Pulmonary artery endothelial cell (primary cell): ENCODE data around the gene ANXA8L1. TPM values are rescaled to one million over a fixed set of nuclear protein-coding genes. Genes with fewer than 3 reads are reported as not detected.
"Not testable (repeated sequence)": the region's sequence is repeated elsewhere in the genome, so short reads cannot be mapped to it uniquely, and the experiment has no call there.

Experiments
- DNase-seq: peaks from one replicate; pipeline ENCODE4 v3.0.0-alpha.2; 2011; ENCODE audit warnings: low read depth, low spot score
- total RNA-seq: library from RNA; depleted of rRNA; stranded (reverse); fragments of >200 nt; gene quantifications from 2 replicates; pipeline ENCODE4 v1.2.3, GENCODE V29; 2014

Gene ANXA8L1, protein sequence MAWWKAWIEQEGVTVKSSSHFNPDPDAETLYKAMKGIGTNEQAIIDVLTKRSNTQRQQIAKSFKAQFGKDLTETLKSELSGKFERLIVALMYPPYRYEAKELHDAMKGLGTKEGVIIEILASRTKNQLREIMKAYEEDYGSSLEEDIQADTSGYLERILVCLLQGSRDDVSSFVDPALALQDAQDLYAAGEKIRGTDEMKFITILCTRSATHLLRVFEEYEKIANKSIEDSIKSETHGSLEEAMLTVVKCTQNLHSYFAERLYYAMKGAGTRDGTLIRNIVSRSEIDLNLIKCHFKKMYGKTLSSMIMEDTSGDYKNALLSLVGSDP
- 0.04 TPM in 1 of 2 replicates, not detected in the other for total RNA-seq

DNA sequence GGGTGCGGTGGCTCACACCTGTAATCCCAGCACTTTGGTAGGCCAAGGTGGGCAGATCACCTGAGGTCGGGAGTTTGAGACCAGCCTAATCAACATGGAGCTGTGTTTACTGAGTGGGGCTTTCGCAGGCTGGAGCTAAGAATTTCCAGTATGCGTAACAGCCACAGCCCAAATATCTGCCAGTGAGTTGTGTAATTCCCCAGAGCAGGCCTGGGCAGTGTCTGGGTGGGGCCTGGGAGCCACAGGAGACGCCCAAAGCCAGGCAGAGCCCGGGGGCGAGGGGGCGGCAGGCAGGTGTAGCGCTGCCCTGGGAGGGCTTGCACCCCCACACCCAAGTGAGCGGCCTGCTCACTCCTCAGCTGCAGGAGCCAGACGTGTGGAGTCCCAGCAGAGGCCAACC, at the start of gene ANXA8L1:
Gene ANXA8L1, plus strand, starts transcription at position 371 of the 400 bp plus-strand sequence. CDS start 76 bp downstream, outside the sequence.
- not testable (repeated sequence) for DNase-seq

DNA sequence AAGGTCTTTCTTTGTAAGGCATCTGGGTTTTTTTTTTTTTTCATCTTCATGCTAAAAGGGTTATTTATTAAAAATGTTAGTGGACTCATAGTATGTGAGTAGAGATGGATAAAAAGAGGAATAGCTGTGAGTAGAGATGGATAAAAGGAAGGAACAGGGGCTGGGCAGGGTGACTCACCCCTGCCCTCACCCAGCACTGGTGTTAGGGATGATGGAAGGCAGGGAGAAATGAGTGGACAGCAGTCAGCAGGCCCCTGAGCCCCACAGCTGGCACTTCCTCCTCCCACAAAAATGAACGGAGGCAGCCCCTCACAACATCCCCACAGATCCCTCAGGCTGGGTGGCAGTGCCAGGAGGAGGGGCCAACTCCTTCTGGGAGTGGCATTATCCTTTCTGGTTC, 49.5 kb upstream of the ANXA8L1 start:
- no peak for DNase-seq

DNA sequence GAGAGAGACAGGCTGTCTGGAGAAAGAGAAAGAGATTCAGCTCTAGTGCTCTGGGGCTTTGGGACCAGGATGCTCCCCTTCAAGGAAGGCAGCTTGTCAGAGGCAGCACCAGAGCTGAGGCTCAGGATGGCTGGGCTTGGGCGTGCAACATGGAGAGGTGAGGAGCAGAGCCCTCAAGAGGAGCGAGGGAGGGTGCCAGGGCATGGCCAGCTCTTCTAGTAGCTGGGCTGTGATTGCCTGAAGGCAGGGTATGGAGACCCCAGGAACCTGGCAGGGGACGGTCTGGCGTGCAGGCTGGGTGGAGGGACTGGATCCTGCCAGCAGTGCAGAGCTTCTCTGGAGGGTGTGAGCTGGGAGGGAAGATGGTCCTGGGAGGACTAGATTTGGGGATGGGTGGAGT, 48.6 kb upstream of the ANXA8L1 start:
- no peak for DNase-seq

DNA sequence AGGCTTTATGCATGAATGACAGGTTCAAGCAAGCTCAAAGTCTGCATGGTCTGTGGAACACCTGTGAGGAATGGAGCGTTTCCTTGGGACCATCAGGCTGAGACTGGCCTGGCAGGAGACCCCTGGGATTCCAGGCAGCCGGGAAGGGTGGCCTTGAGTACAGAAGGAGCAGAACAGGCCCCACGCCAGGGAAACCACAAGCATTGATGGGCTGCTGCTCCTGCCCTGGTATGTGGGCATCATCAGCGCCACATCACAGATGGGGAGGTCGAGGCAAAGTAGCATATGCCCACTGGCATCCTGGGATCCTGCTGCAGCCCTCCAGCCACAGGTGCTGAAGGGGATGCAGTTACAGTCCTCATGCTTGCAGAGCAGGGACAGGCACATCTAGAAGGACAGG, 47.9 kb upstream of the ANXA8L1 start:
- DNase-seq = no peak

DNA sequence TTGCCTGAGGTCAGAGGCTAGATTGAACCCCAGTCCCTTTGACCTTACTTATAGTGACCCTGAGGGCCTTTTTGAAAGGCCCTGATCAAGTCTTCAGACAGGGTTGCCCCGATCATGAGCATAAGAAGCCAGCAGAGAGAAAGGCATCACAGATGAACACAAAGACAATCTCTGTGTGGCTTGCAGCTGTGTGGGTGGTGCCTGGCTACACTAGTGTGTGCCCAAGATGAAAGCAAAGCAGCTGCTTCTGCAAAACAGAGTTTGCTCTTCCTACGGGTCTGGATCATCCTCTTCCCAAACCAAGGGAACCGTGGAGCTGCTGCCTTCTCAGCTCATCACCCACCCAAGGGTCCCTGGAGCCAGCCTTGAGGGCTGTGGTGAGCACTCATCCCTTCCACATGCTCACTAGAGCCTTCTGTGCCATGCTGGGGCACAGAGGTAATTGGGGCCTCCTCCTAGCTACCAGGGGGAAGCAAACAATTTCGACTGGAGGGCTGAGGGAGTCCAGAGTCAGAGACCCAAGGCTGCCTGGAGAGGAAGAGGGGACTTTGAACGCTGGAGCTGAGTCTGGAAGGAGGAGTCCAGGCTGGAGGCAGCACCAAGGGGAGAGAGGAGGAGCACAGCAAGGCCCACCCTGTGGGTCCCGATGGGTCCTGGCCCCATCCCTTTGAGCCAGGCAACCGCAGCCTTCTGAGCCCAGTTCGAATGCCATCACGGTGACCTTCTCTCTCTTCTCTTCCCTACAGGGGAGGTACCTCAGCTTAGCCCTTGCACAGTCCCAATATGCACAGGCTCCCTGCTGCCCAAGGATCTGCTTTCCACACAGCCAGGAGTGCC, 46.5 kb upstream of the ANXA8L1 start:
- DNase-seq = no peak

DNA sequence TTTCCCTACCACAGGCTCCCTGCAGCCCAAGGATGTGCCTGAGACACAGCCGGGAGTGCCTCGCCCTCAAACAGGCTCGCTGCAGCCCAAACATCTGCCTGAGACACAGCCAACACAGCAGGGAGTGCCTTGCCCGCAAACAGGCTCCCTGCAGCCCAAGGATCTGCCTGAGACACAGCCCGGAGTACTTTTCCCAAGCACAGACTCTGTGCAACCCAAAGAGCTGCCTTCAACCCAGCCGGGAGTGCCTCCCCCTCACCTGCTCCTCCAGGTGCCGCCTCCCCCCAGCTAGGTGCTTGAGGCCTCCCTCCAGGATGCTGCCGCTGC, 45.9 kb upstream of the ANXA8L1 start:
- DNase-seq = no peak

DNA sequence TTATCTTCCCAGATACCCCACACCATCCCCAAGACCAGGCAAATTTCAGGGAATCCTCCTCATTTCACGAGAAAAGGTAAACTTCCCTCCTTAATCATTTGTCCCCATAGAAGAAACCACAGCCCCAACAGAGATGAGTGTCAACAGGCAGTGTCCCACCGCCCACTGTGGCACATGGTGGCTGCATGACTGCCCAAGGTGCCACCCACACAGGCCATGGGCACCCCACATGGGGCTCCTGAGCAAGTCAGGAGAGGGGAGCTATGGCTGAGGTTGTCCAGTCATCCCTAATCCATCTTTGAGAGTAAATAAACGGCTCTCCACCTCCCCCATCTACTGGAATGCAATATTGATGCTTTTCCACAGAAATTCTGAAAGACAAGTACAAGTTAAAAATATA, 44.7 kb upstream of the ANXA8L1 start:
- DNase-seq = no peak

DNA sequence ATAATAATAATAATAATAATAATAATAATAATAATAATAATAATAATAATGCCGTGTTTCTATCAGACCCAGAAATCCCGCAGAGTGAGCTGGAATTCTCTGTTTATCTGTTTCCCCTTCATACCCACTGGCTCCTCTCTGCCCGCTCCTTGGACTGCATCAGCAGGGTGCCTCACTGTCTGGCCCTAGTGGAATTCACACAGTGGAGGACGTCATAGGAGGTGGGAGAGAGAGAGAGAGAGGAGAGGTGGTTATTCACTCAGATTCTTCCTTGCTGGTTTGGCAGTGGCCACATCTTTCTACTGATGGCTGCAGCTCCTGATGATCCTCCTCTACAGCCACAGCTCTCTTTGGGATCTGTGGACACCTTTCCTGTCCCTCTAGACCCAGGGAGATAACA, 10.1 kb upstream of the ANXA8L1 start:
- DNase-seq = not testable (repeated sequence)

DNA sequence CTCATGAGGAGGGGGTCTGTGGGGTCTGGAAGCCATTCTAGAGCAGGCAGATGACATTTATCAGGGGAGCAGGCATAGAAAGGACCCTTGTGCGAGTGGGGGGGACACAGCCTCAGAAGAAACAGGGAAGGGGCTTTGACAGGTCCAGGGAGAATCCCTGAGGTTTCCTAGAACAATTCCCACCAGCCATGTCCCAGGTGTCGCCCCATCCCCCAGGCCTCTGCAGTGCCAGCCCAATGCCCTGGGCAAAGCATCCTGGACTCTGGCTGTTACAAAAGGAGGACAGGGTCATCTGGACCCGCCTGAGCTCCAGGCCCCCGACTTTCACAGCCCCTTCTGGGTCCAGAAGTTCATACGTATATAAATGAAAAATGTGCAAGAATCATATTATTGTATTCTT, 8.4 kb upstream of the ANXA8L1 start:
- not testable (repeated sequence) for DNase-seq

DNA sequence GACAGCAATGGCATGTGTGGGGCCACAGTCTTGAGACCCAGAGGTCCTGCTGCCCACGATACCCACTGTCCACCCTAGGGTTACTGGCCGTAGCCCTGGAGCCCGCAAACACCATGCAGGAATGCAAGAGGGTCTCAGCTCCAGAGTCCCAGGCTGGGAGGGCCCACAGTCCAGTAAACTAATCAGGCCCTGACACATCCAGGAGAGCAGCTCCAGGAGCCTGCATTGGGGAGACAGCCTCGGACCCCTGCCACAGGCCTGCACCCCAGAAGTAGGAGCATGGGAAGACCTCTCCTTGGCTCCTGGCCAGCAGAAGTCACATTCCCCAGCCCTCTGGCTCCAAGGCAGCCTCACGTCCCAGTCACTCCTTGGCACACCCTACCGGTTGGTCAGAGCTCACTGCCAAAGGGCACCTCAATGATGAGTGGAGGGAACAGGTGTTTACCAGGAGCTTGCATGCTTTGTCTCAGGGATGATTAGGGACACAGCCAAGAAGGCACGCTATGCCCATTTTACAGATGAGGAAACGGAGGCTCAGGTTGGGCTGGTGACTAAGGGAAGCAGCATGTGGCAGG, 7.8 kb upstream of the ANXA8L1 start:
- DNase-seq = not testable (repeated sequence)

DNA sequence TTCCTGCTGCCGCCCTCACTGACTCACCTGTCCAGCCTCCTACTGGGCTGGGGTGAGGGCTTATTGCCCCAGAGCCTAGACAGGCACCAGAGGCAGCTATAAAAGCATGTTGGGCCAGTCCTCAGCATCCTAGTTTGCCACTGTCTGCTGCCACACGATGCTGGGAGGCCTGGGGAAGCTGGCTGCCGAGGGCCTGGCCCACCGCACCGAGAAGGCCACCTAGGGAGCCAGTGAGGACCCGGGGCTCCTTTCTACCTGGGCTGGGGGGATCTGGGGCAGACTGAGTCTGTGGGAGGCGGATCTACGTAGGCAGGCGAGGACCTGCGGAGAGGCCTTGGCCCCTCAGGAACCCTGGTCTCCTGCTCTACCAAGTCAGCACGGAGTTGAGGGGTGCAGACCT, 6.6 kb upstream of the ANXA8L1 start:
- not testable (repeated sequence) for DNase-seq

DNA sequence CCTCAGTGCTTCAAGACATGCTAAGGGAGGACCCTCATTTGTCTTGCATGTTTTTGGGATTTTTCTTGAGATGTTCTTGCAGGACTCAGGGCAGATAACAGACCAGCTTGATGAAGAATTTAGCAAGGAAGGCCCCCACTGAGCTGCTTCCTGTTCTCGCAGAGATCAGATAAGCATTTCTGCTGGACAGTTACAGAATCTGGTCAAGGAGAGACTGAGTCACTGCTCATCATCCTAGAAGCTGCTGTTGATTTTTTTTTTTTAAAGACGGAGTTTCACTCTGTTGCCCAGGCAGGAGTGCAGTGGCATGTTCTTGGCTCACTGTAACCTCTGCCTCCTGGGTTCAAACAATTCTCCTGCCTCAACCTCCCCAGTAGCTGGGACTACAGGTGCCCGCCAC, 1.2 kb upstream of the ANXA8L1 start:
- not testable (repeated sequence) for DNase-seq

DNA sequence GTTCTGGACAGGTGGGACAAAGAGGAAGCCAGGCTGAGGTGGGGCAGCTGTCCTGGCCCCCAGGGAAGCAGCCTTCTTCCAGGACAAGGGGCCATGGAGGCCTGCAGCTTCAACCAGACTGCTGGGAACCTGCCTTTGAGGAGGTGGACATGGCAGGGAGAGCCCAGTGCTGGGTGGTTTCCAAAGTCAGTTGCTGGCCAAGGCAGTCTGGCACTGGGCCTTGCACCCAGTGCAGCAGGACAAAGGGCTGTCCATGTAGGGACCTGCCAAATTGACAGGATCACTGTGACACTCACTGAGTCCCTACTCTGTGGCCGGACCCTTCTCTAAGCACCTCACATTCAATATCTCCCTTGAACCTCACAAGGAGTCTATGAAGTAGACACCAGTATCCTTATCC, 1.4 kb downstream of the ANXA8L1 start:
- DNase-seq = not testable (repeated sequence)

DNA sequence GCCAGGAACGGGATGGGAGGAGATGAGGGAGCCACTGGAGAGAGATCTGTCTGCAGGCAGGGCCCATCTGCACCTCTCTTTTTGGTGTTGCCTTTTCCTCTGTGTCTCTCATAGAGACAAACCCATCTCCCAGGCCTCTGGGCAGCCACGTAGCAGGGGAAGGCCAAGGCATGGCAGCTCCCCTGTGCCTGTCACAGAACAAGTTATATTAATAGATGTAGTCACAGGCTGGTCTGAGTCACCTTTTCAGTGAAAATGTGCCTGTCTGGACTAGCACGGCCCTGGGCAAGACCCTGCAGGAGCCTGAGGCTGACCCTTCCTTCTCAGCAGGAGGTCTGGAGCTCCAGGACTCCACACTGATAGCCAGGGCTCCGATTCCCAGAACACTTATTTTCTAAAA, 2.1 kb downstream of the ANXA8L1 start:
- DNase-seq = not testable (repeated sequence)

DNA sequence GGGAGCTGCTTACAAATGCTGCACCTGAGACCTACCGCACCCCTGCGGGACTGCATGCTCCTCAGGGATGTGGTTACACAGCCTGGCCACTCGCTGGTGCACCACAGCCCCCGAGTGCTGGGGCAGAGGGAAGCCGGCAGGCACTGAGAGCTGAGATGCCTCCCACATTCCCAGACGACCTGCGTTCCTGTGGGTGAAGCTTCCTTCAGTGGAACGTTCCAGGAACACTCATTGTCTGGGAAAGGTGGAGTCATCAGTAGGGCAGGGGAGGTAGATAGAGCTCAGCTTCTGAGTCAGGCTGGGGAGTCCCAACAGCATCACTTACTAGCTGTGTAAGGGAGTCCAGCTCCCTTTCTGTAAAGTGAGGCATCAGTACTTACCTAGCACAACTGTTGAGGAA, 2.5 kb downstream of the ANXA8L1 start:
- DNase-seq = not testable (repeated sequence)

DNA sequence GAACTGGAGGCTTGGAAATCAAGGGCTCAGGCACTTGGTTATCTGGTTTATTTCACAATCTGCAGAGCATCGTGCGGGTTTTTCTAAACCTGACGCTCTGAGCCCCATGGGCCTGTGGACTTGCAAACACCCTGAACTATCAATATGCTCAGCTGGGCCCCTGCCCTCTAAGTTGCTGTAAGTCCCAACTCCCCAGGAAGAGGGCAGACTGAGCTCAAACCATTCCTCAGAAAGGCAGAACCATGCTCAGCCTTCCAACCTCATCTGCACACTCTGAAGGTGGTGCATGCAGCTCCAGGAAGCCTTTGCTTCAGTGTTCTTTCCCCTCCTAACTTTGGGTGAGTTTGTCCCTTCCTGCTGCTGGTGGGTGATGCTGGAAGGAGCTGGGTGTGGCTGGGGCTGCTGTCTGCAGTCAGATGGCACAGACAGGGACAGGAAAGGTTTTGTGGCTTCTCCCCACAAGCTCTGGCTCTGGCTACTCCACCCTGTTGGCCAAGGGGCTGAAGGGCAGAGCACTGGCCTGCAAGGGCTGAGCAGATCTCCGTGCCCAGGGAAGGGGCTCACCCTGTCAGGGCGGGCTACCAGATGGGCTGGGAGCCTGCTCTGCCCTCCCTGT, 3.8 kb downstream of the ANXA8L1 start:
- DNase-seq = not testable (repeated sequence)

DNA sequence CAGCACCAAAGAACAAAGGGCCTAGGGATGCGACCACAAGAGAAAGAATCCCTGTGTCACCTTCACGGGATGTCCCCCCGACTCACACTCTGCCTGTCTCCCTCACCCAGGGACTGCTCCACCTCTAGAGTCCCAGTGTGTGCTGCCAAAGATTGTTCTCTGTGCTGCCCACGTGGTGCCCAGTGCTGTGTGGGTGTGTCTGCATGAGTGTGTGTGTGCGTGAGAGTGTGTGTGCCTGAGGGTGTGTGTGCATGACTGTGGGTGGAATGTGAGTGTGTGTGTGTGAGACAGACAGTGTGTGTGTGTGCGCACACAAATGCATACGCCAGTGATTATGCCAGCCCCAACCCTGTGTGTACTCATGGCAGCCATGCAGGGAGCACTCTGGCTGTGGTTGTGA, 10.3 kb downstream of the ANXA8L1 start:
- not testable (repeated sequence) for DNase-seq

DNA sequence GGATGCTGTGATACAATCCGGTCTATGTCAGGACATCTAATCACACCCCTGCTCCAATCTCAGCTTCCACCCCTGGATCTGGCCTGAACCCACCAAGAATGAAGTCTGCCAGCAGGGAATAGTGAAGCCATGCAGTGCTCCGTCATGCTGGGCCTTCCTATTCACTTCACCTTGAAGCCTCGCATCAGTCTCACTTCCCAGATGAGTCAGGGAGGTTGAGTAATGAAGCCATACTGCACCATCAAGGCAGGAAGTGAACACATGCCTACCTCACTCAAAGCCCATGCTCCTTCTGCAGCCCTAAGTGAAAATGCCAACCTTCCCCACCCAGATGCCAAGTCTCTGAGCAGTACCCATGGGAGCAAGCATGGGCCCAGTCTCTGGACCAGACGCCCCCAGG, 11.1 kb downstream of the ANXA8L1 start:
- not testable (repeated sequence) for DNase-seq

DNA sequence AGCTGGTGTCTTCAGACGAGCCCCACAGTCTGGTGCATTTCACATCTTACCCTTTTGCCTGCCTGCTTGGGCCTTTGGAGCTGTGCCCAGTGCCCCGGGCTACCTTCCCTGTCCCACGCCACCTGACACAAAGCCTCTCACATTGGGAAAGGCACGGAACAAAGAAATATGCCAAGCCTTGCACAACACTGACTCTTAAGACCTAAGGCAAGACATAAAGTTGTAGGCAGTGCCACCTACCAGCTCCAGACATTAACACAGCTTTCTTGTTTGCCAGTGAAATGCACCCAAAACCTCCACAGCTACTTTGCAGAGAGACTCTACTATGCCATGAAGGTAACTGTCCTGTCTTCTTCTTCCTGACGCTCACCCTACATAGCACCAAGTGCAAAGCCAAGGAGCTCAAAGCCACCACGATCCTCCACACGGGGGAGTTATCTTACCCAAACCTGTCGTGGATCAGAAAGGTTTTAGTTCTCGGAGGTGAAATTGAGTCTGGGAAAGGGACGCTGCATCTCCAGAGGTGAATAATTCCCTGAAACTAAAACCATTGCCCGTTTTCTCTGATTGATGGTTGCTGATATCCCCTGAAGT, 11.8 kb downstream of the ANXA8L1 start:
- DNase-seq = not testable (repeated sequence)

DNA sequence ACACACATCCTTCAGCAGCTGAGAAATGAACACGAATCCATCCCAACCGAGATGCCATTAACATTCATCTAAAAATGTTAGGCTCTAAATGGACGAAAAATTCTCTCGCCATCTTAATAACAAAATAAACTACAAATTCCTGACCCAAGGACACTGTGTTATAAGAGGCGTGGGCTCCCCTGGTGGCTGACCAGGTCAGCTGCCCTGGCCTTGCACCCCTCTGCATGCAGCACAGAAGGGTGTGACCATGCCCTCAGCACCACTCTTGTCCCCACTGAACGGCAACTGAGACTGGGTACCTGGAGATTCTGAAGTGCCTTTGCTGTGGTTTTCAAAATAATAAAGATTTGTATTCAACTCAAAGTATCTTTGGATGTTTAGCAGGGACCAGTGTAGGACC, 15.8 kb downstream of the ANXA8L1 start:
- not testable (repeated sequence) for DNase-seq
